HCT116 (cell line): ENCODE data around the gene CCDC157. TPM values are rescaled to one million over a fixed set of nuclear protein-coding genes. Genes with fewer than 3 reads are reported as not detected.

Source experiments
- ATAC-seq: fragments of 200-7000 bp; cut with Tn5 transposase; 2 replicates; pipeline ENCODE4 v1.9.1; 2020; ENCODE audit warnings: mild to moderate bottlenecking, moderate library complexity
- BruUV-seq: library from RNA; stranded (reverse); fragments of 400-500 nt; replicated peaks from 2 replicates; lab custom pipeline; 2021; lab: Mats Ljungman, UMichigan
- CTCF ChIA-PET: fragments of 300-600 bp; sonication (Branson Sonifier 250); formaldehyde crosslinking; loops from one replicate; lab custom pipeline; 2021; ENCODE audit warnings: antibody characterized with exemption; lab: Charles Lee
- POLR2A ChIA-PET: fragments of 300-600, 350-600 bp; sonication (Branson Sonifier 250); formaldehyde crosslinking; loops from one replicate; lab custom pipeline; 2021; ENCODE audit warnings: antibody characterized with exemption; lab: Charles Lee
- RAD21 ChIA-PET, 2 experiments: fragments of 300-600 bp; sonication (Branson Sonifier 250); formaldehyde crosslinking; loops; one replicate each; lab custom pipeline; 2023; ENCODE audit warnings: low total read pairs in 2 of 2; ENCODE audit not compliant: uncharacterized antibody in 2 of 2, unreplicated experiment in 2 of 2, low non-redundant PET in 1 of 2; lab: Charles Lee
- DNase-seq: peaks from one replicate; pipeline ENCODE4 v3.0.0-alpha.2; 2010; ENCODE audit warnings: low read depth, low spot score
- H2AFZ ChIP-seq: fragments of 200-600 bp; shearing (Covaris generic), sonication (generic); 2 replicates; pipeline ENCODE4 v1.6.1; 2017; ENCODE audit warnings: low read depth, mixed run types, mixed read lengths, antibody characterized with exemption, low read length; ENCODE audit not compliant: poor library complexity, severe bottlenecking
- H3K27ac ChIP-seq: 2 replicates; pipeline ENCODE4 v1.5.1; 2012; ENCODE audit warnings: low read depth, low read length
- H3K27me3 ChIP-seq: fragments of 200-600 bp; sonication (generic); 2 replicates; pipeline ENCODE4 v1.6.1; 2016; ENCODE audit warnings: mixed run types, low read length, mixed read lengths; ENCODE audit not compliant: insufficient read depth
- H3K36me3 ChIP-seq, 2 experiments: fragments of 200-500 bp in 1 of 2; fragments of 200-600 bp in 1 of 2; sonication (Bioruptor generic) in 1 of 2; sonication (generic) in 1 of 2; 2 replicates each; pipeline versions ENCODE4 v1.5.1 to v1.6.1; 2014 to 2016; ENCODE audit warnings: low read length in 2 of 2, inconsistent platforms in 1 of 2, mixed read lengths in 1 of 2, mixed run types in 1 of 2; ENCODE audit not compliant: insufficient read depth in 2 of 2, control insufficient read depth in 1 of 2
- H3K4me1 ChIP-seq, 2 experiments: fragments of 200-600 bp in 1 of 2; sonication (generic) in 1 of 2; 2 replicates each; pipeline versions ENCODE4 v1.5.1 to v1.6.1; 2012 to 2017; ENCODE audit warnings: low read length in 2 of 2, inconsistent platforms in 1 of 2, mild to moderate bottlenecking in 1 of 2, mixed read lengths in 1 of 2, mixed run types in 1 of 2, moderate library complexity in 1 of 2; ENCODE audit not compliant: insufficient read depth in 2 of 2, control insufficient read depth in 1 of 2
- H3K4me2 ChIP-seq: fragments of 200-600 bp; sonication (generic); 2 replicates; pipeline ENCODE4 v1.6.1; 2017; ENCODE audit warnings: mixed run types, low read length, mixed read lengths
- H3K4me3 ChIP-seq, 2 experiments: fragments of 200-600 bp in 1 of 2; sonication (generic) in 1 of 2; replicated peaks in 1 of 2; 2 replicates each; pipeline ENCODE4 v1.5.1; 2011 to 2016; ENCODE audit warnings: low read length in 2 of 2, control low read depth in 1 of 2, low read depth in 1 of 2, mild to moderate bottlenecking in 1 of 2, mixed read lengths in 1 of 2, mixed run types in 1 of 2
- H3K79me2 ChIP-seq: fragments of 200-600 bp; sonication (generic); 2 replicates; pipeline ENCODE4 v1.6.1; 2017; ENCODE audit warnings: mild to moderate bottlenecking, mixed run types, low read length, moderate library complexity, mixed read lengths; ENCODE audit not compliant: insufficient read depth
- H3K9ac ChIP-seq: fragments of 200-600 bp; sonication (generic); 2 replicates; pipeline ENCODE4 v1.6.1; 2016; ENCODE audit warnings: low read length, mixed read lengths
- H3K9me2 ChIP-seq: fragments of 200-600 bp; sonication (generic), shearing (Covaris generic); 2 replicates; pipeline ENCODE4 v1.6.1; 2017; ENCODE audit warnings: mixed run types, mild to moderate bottlenecking, moderate library complexity; ENCODE audit not compliant: insufficient read depth
- H3K9me3 ChIP-seq, 2 experiments: fragments of 200-500 bp in 1 of 2; fragments of 200-600 bp in 1 of 2; sonication (Bioruptor generic) in 1 of 2; sonication (generic) in 1 of 2; 2 replicates each; pipeline ENCODE4 v1.6.1; 2014 to 2017; ENCODE audit warnings: low read length in 2 of 2, mixed read lengths in 2 of 2, inconsistent platforms in 1 of 2, low read depth in 1 of 2, mild to moderate bottlenecking in 1 of 2, mixed run types in 1 of 2, moderate library complexity in 1 of 2; ENCODE audit not compliant: control insufficient read depth in 1 of 2, insufficient read depth in 1 of 2
- H4K20me1 ChIP-seq: fragments of 200-600 bp; sonication (generic), shearing (Covaris generic); 2 replicates; pipeline ENCODE4 v1.6.1; 2017; ENCODE audit warnings: mixed run types, mild to moderate bottlenecking, moderate library complexity; ENCODE audit not compliant: insufficient read depth
- ATF3 ChIP-seq: IDR thresholded peaks from 2 replicates; pipeline ENCODE4 v1.6.1; 2012
- CBX3 ChIP-seq: IDR thresholded peaks from 2 replicates; pipeline ENCODE4 v1.6.1; 2012; ENCODE audit warnings: low read depth
- POLR2AphosphoS5 ChIP-seq: IDR thresholded peaks from 2 replicates; pipeline ENCODE4 v1.6.1; 2011; ENCODE audit warnings: mild to moderate bottlenecking, low read depth, low read length, moderate library complexity
- RAD21 ChIP-seq: IDR thresholded peaks from 2 replicates; pipeline ENCODE4 v1.6.1; 2012; ENCODE audit warnings: low read depth, mild to moderate bottlenecking
- SIN3A ChIP-seq: IDR thresholded peaks from 2 replicates; pipeline ENCODE4 v1.6.1; 2012; ENCODE audit warnings: low read depth
- SP1 ChIP-seq: IDR thresholded peaks from 2 replicates; pipeline ENCODE4 v1.6.1; 2012; ENCODE audit warnings: low read depth
- SRF ChIP-seq: IDR thresholded peaks from 2 replicates; pipeline ENCODE4 v1.6.1; 2012; ENCODE audit warnings: low read depth
- ZFX ChIP-seq: fragments of 450-650 bp; IDR thresholded peaks from 2 replicates; pipeline ENCODE4 v1.6.1; 2017
- intact Hi-C: fragments of 100-400 bp; cut with micrococcal nuclease; formaldehyde crosslinking; loops from 2 replicates; pipeline ENCODE4 v1.10.0; 2022
- total RNA-seq: library from RNA; stranded (reverse); gene quantifications from one replicate; pipeline ENCODE4 v1.2.1, GENCODE V29; 2021; ENCODE audit not compliant: unreplicated experiment
- TF ChIP-seq, protein P1 (sequence below): IDR thresholded peaks from 2 replicates; pipeline ENCODE4 v1.6.1; 2012
- TF ChIP-seq, protein P2 (sequence below), 3 experiments: fragments of 200-600 bp in 1 of 3; sonication (generic) in 1 of 3; IDR thresholded peaks in 2 of 3; conservative IDR thresholded peaks in 1 of 3; 2 replicates each; pipeline ENCODE4 v1.5.1; 2012 to 2017; ENCODE audit warnings: low read depth in 2 of 3, low read length in 2 of 3, antibody characterized with exemption in 1 of 3, borderline replicate concordance in 1 of 3, control low read depth in 1 of 3, mild to moderate bottlenecking in 1 of 3, mixed read lengths in 1 of 3, mixed run types in 1 of 3, moderate library complexity in 1 of 3; ENCODE audit not compliant: insufficient read depth in 1 of 3

The CCDC157 gene
- total RNA-seq, 1 experiment from 2014 or later, result 2.1 TPM

- BruUV-seq, result no TSS peak
These were observed 34.3 kb downstream of the CCDC157 start for GRCh38 chr22:30390974-30391691.

More at GRCh38 chr22:30390974-30391691, 34.3 kb downstream of the CCDC157 start:
- TF ChIP-seq, protein P1, sequence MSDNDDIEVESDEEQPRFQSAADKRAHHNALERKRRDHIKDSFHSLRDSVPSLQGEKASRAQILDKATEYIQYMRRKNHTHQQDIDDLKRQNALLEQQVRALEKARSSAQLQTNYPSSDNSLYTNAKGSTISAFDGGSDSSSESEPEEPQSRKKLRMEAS, result peak; percentile 43; the same call in 1 of the 2 replicates
- TF ChIP-seq SP1, result no peak
- TF ChIP-seq ZFX, result peak; percentile 24; the same call in 1 of the 2 replicates
- TF ChIP-seq CBX3, result peak; percentile 87
- peak; percentile 95 for TF ChIP-seq RAD21
- no peak for TF ChIP-seq POLR2AphosphoS5
- TF ChIP-seq SIN3A, result no peak
- no peak for TF ChIP-seq SRF
- no peak for TF ChIP-seq ATF3
- TF ChIP-seq, protein P2, sequence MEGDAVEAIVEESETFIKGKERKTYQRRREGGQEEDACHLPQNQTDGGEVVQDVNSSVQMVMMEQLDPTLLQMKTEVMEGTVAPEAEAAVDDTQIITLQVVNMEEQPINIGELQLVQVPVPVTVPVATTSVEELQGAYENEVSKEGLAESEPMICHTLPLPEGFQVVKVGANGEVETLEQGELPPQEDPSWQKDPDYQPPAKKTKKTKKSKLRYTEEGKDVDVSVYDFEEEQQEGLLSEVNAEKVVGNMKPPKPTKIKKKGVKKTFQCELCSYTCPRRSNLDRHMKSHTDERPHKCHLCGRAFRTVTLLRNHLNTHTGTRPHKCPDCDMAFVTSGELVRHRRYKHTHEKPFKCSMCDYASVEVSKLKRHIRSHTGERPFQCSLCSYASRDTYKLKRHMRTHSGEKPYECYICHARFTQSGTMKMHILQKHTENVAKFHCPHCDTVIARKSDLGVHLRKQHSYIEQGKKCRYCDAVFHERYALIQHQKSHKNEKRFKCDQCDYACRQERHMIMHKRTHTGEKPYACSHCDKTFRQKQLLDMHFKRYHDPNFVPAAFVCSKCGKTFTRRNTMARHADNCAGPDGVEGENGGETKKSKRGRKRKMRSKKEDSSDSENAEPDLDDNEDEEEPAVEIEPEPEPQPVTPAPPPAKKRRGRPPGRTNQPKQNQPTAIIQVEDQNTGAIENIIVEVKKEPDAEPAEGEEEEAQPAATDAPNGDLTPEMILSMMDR (IDR thresholded peaks at IDR 0.05 in 2 of 3, conservative IDR thresholded peaks at IDR 0.05 in 1 of 3; ENCODE audit: borderline replicate concordance in 1 of 3, insufficient read depth in 1 of 3, low read depth in 2 of 3, low read length in 2 of 3), result peak; percentile 81 to 92 (median 90)
- H3K27me3 ChIP-seq, result no peaks in the 10 kb centered on the region
- CTCF ChIA-PET, result interaction anchor here (0.6 to 1.7 kb wide), 7 partner anchors 16 to 136 kb away, joined by 3 to 8 read pairs (median 5); no protein-coding TSS in a partner anchor
- peak overlapping the region; percentile 45 for H3K4me2 ChIP-seq
- H2AFZ ChIP-seq, result peak overlapping the region; percentile 46
- ATAC-seq (peak; percentile 54), DNase-seq (peak; percentile 84)
- H3K9me3 ChIP-seq, result peaks cover 0 to 7% of the 10 kb centered on the region in 2 experiments; a peak in 2 of 4 replicates
- RAD21 ChIA-PET, result no interaction called here
- H3K9ac ChIP-seq, result peak overlapping the region; percentile 26; the same call in 1 of the 2 replicates
- peak overlapping the region; percentile 1; the same call in 1 of the 2 replicates for H3K27ac ChIP-seq
- intact Hi-C loops, result loop anchor here (1.0 to 2.0 kb wide), 3 partner anchors 35 to 212 kb away; no protein-coding TSS in a partner anchor
- no peaks in the 10 kb centered on the region for H3K79me2 ChIP-seq
- no peaks in the 10 kb centered on the region for H3K36me3 ChIP-seq
- no peaks in the 10 kb centered on the region for H4K20me1 ChIP-seq
- H3K4me1 ChIP-seq, result peaks cover 2 to 54% of the 10 kb centered on the region in 2 experiments; a peak in 3 of 4 replicates
- no peak overlapping the region for H3K4me3 ChIP-seq
- POLR2A ChIA-PET, result interaction anchor here (1.4 to 2.2 kb wide), 2 partner anchors 32 to 34 kb away, joined by 3 to 13 read pairs; partner anchors contain the start of gene MTFP1
- H3K9me2 ChIP-seq, result no peaks in the 10 kb centered on the region
